HCT116 (cell line): ENCODE data around the gene ORM1. TPM values are rescaled to one million over a fixed set of nuclear protein-coding genes. Genes with fewer than 3 reads are reported as not detected.

Source experiments
- ATAC-seq: fragments of 200-7000 bp; cut with Tn5 transposase; 2 replicates; pipeline ENCODE4 v1.9.1; 2020; ENCODE audit warnings: mild to moderate bottlenecking, moderate library complexity
- BruUV-seq: library from RNA; stranded (reverse); fragments of 400-500 nt; replicated peaks from 2 replicates; lab custom pipeline; 2021; lab: Mats Ljungman, UMichigan
- CTCF ChIA-PET: fragments of 300-600 bp; sonication (Branson Sonifier 250); formaldehyde crosslinking; loops from one replicate; lab custom pipeline; 2021; ENCODE audit warnings: antibody characterized with exemption; lab: Charles Lee
- POLR2A ChIA-PET: fragments of 300-600, 350-600 bp; sonication (Branson Sonifier 250); formaldehyde crosslinking; loops from one replicate; lab custom pipeline; 2021; ENCODE audit warnings: antibody characterized with exemption; lab: Charles Lee
- RAD21 ChIA-PET, 2 experiments: fragments of 300-600 bp; sonication (Branson Sonifier 250); formaldehyde crosslinking; loops; one replicate each; lab custom pipeline; 2023; ENCODE audit warnings: low total read pairs in 2 of 2; ENCODE audit not compliant: uncharacterized antibody in 2 of 2, unreplicated experiment in 2 of 2, low non-redundant PET in 1 of 2; lab: Charles Lee
- DNase-seq: peaks from one replicate; pipeline ENCODE4 v3.0.0-alpha.2; 2010; ENCODE audit warnings: low read depth, low spot score
- H2AFZ ChIP-seq: fragments of 200-600 bp; shearing (Covaris generic), sonication (generic); 2 replicates; pipeline ENCODE4 v1.6.1; 2017; ENCODE audit warnings: low read depth, mixed run types, mixed read lengths, antibody characterized with exemption, low read length; ENCODE audit not compliant: poor library complexity, severe bottlenecking
- H3K27ac ChIP-seq: 2 replicates; pipeline ENCODE4 v1.5.1; 2012; ENCODE audit warnings: low read depth, low read length
- H3K27me3 ChIP-seq: fragments of 200-600 bp; sonication (generic); 2 replicates; pipeline ENCODE4 v1.6.1; 2016; ENCODE audit warnings: mixed run types, low read length, mixed read lengths; ENCODE audit not compliant: insufficient read depth
- H3K36me3 ChIP-seq, 2 experiments: fragments of 200-500 bp in 1 of 2; fragments of 200-600 bp in 1 of 2; sonication (Bioruptor generic) in 1 of 2; sonication (generic) in 1 of 2; 2 replicates each; pipeline versions ENCODE4 v1.5.1 to v1.6.1; 2014 to 2016; ENCODE audit warnings: low read length in 2 of 2, inconsistent platforms in 1 of 2, mixed read lengths in 1 of 2, mixed run types in 1 of 2; ENCODE audit not compliant: insufficient read depth in 2 of 2, control insufficient read depth in 1 of 2
- H3K4me1 ChIP-seq, 2 experiments: fragments of 200-600 bp in 1 of 2; sonication (generic) in 1 of 2; 2 replicates each; pipeline versions ENCODE4 v1.5.1 to v1.6.1; 2012 to 2017; ENCODE audit warnings: low read length in 2 of 2, inconsistent platforms in 1 of 2, mild to moderate bottlenecking in 1 of 2, mixed read lengths in 1 of 2, mixed run types in 1 of 2, moderate library complexity in 1 of 2; ENCODE audit not compliant: insufficient read depth in 2 of 2, control insufficient read depth in 1 of 2
- H3K4me2 ChIP-seq: fragments of 200-600 bp; sonication (generic); 2 replicates; pipeline ENCODE4 v1.6.1; 2017; ENCODE audit warnings: mixed run types, low read length, mixed read lengths
- H3K4me3 ChIP-seq, 2 experiments: fragments of 200-600 bp in 1 of 2; sonication (generic) in 1 of 2; replicated peaks in 1 of 2; 2 replicates each; pipeline ENCODE4 v1.5.1; 2011 to 2016; ENCODE audit warnings: low read length in 2 of 2, control low read depth in 1 of 2, low read depth in 1 of 2, mild to moderate bottlenecking in 1 of 2, mixed read lengths in 1 of 2, mixed run types in 1 of 2
- H3K79me2 ChIP-seq: fragments of 200-600 bp; sonication (generic); 2 replicates; pipeline ENCODE4 v1.6.1; 2017; ENCODE audit warnings: mild to moderate bottlenecking, mixed run types, low read length, moderate library complexity, mixed read lengths; ENCODE audit not compliant: insufficient read depth
- H3K9ac ChIP-seq: fragments of 200-600 bp; sonication (generic); 2 replicates; pipeline ENCODE4 v1.6.1; 2016; ENCODE audit warnings: low read length, mixed read lengths
- H3K9me2 ChIP-seq: fragments of 200-600 bp; sonication (generic), shearing (Covaris generic); 2 replicates; pipeline ENCODE4 v1.6.1; 2017; ENCODE audit warnings: mixed run types, mild to moderate bottlenecking, moderate library complexity; ENCODE audit not compliant: insufficient read depth
- H3K9me3 ChIP-seq, 2 experiments: fragments of 200-500 bp in 1 of 2; fragments of 200-600 bp in 1 of 2; sonication (Bioruptor generic) in 1 of 2; sonication (generic) in 1 of 2; 2 replicates each; pipeline ENCODE4 v1.6.1; 2014 to 2017; ENCODE audit warnings: low read length in 2 of 2, mixed read lengths in 2 of 2, inconsistent platforms in 1 of 2, low read depth in 1 of 2, mild to moderate bottlenecking in 1 of 2, mixed run types in 1 of 2, moderate library complexity in 1 of 2; ENCODE audit not compliant: control insufficient read depth in 1 of 2, insufficient read depth in 1 of 2
- H4K20me1 ChIP-seq: fragments of 200-600 bp; sonication (generic), shearing (Covaris generic); 2 replicates; pipeline ENCODE4 v1.6.1; 2017; ENCODE audit warnings: mixed run types, mild to moderate bottlenecking, moderate library complexity; ENCODE audit not compliant: insufficient read depth
- CBX3 ChIP-seq: IDR thresholded peaks from 2 replicates; pipeline ENCODE4 v1.6.1; 2012; ENCODE audit warnings: low read depth
- ELF1 ChIP-seq: IDR thresholded peaks from 2 replicates; pipeline ENCODE4 v1.6.1; 2012; ENCODE audit warnings: low read depth, borderline replicate concordance
- REST ChIP-seq: IDR thresholded peaks from 2 replicates; pipeline ENCODE4 v1.6.1; 2012; ENCODE audit warnings: low read depth
- intact Hi-C: fragments of 100-400 bp; cut with micrococcal nuclease; formaldehyde crosslinking; loops from 2 replicates; pipeline ENCODE4 v1.10.0; 2022
- total RNA-seq: library from RNA; stranded (reverse); gene quantifications from one replicate; pipeline ENCODE4 v1.2.1, GENCODE V29; 2021; ENCODE audit not compliant: unreplicated experiment
- TF ChIP-seq, protein P1 (sequence below): IDR thresholded peaks from 2 replicates; pipeline ENCODE4 v1.6.1; 2012

The ORM1 gene
- total RNA-seq, 1 experiment from 2014 or later, result 5.6 TPM

DNA sequence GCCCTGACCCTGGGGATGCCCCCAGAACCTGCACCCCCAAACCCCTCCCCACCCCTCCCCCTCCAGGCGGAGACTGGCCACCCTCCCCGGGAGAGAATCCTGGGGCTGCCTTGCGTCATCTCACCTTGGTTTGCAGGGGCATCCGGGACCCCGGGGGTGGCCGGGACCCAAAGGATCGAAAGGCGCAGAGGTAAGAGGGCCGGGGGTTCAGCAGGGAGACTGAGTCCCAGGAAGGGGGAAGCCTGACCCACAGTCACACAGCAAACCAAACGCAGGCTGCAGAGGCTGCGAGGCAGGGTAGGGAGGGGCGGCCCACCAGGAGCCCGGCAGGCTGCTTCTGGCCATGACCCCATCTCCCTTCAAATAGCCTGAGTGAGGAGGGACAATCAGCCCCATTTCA, 33.8 kb upstream of the ORM1 start:
- Histone ChIP-seq H3K79me2 (no peaks in the 10 kb centered on the region), H3K36me3 (no peaks in the 10 kb centered on the region), H3K4me1 (no peaks in the 10 kb centered on the region), H3K4me3 (no peak overlapping the region), H3K27me3 (no peaks in the 10 kb centered on the region)
- ATAC-seq, result no peak
- intact Hi-C loops, result no loop called here
- TF ChIP-seq REST, result no peak
- TF ChIP-seq CBX3, result no peak
- TF ChIP-seq ELF1, result no peak
- TF ChIP-seq, protein P1, sequence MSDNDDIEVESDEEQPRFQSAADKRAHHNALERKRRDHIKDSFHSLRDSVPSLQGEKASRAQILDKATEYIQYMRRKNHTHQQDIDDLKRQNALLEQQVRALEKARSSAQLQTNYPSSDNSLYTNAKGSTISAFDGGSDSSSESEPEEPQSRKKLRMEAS, result no peak
- TF ChIP-seq, all 23 proteins: peak for 0
- no TSS peak for BruUV-seq
- H3K9me3 ChIP-seq, result no peaks in the 10 kb centered on the region
- no peaks in the 10 kb centered on the region for H4K20me1 ChIP-seq
- CTCF ChIA-PET, result interaction anchor here (1.5 to 5.4 kb wide), 2 partner anchors 181 to 207 kb away, joined by 5 to 120 read pairs; no protein-coding TSS in a partner anchor
- H3K9me2 ChIP-seq, result no peaks in the 10 kb centered on the region
- POLR2A ChIA-PET, result no interaction called here
- H3K27ac ChIP-seq, result no peak overlapping the region
- no peak overlapping the region for H3K9ac ChIP-seq
- no peak overlapping the region for H2AFZ ChIP-seq
- RAD21 ChIA-PET, result no interaction called here
- no peak overlapping the region for H3K4me2 ChIP-seq
- DNase-seq, result no peak
